Kidney glomerular epithelial cell (primary cell): ENCODE data around the gene SPIN4.
"Not testable (repeated sequence)": the region's sequence is repeated elsewhere in the genome, so short reads cannot be mapped to it uniquely, and the experiment has no call there.

Experiments
- DNase-seq: peaks from one replicate; lab custom pipeline; 2025; lab: John Stamatoyannopoulos, UW

SPIN4 gene

DNA sequence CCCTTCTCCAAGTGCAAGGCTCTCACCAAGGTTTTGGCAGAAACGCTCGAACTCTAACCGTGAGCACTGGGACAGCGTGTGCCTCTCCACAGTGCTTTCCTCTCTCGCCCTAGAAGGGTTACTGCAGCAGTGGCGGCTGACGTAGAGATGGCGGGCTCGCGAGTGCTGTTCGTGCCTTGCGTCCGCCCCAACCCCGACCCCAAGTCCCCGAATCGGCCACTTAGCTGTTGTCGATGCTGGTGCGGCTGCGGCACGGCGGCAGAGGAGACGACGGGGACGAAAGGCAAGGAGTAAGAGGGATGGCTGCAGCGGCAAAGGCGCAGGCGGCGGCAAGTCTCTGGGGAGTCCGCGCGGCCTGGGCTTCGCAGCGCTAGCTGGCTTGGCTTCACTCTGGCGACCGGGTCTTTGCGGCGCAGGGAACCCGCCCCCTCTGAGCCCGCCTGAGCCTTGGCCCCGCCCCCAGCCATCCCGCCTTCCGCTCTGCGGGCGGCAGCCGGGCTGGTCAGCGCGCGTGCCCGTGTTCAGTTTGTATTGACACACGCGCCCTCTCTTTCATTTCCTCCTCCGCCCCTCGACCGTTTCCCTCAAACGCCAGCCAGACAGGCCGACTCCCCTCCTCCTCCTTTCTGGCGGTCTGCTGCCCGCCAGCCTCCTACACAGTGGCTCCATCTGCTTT is at the start of gene SPIN4:
Gene SPIN4 (minus strand): TSS at position 392 of the 676 bp plus-strand sequence. CDS start 513 bp downstream, outside the sequence.
- DNase-seq: peak; percentile 47

DNA sequence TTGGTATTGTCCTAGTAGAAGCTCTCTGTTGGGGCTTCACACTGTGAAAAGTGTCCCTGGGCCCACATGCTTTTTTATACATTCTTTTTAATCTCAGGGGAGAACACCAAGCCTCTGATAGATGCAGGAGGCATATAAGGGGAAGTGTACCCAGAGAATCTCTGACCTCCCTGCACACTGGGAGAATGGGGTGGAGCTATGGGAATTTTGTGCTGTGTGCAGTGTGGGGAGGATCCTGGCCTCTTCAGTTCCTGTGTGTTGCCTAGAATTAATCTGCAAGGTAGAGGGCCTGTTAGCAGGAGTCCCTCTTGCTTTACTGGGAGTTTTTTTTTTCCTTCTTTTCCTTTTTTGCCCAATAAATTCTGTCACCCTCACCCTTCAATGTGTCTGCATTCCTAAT is 49.2 kb upstream of the SPIN4 start:
- no peak for DNase-seq

DNA sequence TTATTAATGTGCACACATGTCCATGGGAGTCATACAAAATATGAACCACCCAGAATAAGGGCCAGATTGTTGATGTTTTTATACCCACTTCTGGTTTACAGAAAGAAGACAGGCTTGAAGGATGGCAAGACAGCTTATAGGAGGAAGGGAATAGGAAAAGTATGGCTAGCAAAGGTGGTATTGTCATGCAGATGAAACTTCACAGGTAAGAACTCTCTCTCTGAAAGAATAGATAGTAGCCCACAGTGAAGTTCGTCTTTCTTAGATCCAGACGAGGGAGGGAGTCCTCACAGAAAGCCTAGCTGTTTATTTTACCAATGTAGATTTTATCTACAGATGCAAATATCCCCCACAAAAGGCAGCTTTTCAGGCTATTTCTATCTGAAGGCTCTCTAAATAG is 43.7 kb upstream of the SPIN4 start:
- no peak for DNase-seq

DNA sequence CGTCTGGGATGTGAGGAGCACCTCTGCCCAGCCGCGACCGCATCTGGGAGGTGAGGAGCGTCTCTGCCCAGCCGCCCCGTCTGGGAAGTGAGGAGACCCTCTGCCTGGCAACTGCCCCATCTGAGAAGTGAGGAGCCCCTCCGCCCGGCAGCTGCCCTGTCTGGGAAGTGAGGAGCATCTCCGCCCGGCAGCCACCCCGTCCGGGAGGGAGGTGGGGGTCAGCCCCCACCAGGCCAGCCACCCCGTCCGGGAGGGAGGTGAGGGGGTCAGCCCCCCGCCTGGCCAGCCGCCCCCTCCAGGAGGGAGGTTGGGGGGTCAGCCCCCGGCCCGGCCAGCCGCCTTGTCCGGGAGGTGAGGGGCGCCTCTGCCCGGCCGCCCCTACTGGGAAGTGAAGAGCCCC is 42.0 kb upstream of the SPIN4 start:
- not testable (repeated sequence) for DNase-seq

DNA sequence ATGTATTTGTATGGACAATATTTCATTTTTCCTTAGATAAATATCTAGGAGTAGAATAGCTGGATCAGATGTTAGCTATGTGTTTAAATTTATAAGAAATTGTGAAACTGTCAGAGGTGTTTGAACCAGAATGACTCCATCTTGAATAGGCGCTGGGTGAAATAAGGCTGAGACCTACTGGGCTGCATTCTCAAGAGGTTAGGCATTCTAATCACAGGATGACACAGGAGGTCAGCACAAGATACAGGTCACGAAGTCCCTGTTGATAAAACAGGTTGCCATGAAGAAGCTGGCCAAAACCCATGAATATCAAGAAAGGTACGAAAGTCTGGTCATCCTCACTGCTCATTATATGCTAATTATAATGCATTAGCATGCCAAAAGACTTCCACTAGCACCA is 36.3 kb upstream of the SPIN4 start:
- DNase-seq: no peak

DNA sequence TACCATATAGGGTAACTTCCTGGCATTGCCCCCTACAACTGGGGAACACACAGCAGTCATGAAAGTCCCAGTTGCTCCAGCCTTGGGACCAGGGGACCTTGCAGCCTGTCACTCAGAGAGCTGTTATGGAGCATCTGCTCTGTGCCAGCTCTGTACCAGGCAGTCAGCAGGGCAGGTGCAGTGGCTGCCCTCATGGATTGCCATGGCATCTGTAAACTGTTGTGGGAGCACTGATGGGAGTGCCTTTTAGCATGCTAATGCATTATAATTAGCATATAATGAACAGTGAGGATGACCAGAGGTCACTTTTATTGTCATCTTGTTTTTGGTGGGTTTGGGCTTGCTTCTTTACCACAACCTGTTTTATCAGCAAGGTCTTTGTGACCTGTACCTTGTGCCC is 33.1 kb upstream of the SPIN4 start:
- DNase-seq: not testable (repeated sequence)

DNA sequence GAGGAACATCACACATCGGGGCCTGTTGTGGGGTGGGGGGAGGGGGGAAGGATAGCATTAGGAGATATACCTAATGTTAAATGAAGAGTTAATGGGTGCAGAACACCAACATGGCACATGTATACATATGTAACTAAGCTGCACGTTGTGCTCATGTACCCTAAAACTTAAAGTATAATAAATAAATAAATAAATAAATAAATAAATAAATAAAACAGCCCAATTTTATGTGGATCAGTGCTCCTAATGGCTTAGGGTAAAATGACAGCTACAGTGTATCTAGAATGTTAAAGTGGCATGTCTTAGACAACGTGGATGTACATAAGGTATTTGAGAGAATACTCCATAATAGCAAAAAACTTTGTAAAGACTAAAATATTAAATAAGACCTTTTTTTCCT is 21.9 kb upstream of the SPIN4 start:
- not testable (repeated sequence) for DNase-seq

DNA sequence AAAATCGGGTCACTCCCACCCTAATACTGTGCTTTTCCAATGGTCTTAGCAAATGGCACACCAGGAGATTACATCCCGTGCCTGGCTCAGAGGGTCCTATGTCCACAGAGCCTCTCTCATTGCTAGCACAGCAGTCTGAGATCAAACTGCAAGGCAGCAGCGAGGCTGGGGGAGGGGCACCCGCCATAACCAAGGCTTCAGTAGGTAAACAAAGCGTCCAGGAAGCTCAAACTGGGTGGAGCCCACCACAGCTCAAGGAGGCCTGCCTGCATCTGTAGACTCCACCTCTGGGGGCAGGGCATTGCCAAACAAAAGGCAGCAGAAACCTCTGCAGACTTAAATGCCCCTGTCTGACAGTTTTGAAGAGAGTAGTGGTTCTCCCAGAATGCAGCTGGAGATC is 16.6 kb upstream of the SPIN4 start:
- not testable (repeated sequence) for DNase-seq

DNA sequence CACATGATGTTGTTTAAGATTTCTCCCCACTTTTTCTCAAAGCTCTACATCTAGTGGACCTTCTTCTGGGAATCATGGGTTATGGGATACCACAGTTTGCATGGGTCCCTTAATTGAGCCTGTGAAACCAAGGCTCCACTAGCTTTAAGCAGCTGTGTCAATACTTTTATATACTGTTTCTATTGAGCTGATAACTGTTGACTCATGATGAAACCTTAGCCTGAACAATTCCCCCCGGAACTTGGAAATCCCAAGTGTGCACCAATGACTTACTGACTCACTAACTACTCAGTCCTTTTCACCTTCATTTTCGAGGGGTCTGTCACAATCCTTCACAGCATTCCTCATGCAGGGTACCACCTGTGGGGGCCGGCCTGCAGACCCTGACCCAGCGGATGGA is 12.7 kb upstream of the SPIN4 start:
- DNase-seq: no peak

DNA sequence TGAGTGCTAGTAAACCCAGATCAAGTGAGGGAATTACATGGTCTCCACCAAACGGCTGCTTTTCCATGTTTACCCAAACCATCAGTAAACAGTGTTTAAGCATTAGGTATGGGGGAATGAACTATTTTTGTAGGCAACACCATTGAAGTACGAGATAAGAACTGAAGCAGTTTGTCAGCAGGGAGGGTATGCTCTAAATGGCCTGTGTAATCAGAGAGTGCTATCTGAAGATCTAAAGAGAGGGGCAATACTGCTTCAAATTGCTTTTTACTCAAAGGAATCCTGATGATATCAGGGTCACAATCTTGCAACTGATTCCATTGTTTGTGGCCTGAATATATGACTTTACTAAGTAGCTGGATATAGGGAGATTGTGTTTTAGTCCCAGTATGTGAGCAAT is 10.4 kb upstream of the SPIN4 start:
- no peak for DNase-seq

DNA sequence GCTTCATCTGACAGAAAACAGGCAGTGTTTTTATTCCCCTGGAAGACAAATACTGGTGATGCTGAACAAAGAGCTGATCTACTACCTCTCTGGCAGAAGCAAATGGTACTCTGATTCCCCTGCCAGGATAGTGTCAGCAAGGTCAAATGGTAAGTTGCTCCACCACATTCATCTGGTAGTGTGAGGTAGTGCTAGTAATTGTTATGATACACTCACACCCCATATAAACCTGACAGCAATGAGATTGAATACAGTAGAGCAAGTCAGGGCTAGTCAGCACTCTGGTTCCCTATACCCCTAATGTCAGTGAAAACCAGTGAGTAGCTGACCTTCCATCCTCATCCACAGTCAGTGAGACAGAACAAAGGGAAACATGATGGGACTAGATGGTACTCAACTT is 3.4 kb upstream of the SPIN4 start:
- no peak for DNase-seq

DNA sequence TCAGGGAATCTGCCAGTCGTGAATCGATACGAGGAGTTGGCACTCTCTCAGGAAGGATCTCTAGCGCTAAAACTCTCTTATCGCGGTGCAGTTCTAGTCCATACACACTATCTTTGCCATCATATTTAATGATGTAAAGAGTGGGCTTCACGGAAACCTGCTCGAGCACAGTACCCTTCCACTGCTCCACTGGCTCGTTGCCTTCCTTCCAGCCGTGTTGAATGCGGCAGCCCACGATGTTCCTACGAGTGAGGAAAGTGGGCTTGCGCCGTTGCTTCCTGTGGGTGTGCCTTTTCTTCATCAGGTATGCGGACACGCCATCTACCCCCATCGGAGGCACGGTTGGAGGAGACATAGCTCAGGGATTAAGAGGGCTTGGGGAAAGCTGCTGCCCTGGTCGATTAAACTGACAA is 661 bp downstream of the SPIN4 start:
- DNase-seq: no peak

DNA sequence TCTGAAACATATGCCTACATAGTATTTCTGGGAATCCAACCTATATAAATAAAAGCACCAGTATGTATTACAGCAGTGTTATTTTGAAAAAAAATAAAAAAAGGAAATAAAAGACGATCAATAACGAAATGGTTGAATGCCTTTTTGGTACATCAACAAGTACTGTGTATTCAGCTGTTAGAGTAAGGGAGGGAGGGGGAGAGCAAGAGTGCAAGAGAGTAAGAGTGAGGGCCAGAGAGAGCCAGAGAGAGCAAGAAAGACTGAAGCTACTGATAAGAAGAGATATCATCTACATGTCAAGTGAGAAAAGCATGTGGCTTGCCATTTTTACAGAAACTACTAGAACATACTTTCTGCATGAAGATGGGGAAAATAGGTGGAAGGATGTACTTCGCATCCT is 1.8 kb downstream of the SPIN4 start:
- DNase-seq: no peak

DNA sequence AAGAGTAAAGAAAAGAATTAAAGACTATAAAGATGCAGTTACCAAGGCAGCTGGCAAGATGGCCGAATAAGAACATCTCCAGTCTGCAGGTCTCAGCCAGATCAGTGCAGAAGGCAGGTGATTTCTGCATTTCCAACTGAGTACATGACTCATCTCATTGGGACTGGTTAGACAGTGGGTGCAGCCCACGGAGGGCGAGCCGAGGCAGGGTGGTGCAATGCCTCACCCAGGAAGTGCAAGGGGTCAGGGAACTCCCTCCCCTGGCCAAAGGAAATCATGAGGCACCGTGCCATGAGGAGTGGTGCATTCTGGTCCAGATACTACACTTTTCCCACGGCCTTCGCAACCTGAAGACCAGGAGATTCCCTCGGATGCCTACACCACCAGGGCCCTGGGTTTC is 20.5 kb downstream of the SPIN4 start:
- no peak for DNase-seq

DNA sequence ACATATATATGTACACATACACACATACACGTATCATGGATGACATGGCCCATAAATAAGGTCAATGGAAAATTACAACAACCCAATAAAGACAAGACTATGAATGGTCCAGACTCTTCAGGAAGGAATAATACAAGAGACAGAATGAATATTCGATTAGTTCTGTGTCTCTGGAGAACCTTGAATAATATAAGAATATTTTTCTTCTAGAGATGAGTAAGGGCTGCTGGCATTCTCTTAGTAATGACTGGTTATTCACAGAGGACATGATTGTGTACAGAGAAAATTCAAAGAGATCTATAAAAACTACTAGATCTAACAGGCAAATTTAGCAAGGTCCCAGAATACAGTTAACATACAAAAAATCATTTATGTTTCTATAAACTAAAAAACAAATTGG is 23.3 kb downstream of the SPIN4 start:
- no peak for DNase-seq

DNA sequence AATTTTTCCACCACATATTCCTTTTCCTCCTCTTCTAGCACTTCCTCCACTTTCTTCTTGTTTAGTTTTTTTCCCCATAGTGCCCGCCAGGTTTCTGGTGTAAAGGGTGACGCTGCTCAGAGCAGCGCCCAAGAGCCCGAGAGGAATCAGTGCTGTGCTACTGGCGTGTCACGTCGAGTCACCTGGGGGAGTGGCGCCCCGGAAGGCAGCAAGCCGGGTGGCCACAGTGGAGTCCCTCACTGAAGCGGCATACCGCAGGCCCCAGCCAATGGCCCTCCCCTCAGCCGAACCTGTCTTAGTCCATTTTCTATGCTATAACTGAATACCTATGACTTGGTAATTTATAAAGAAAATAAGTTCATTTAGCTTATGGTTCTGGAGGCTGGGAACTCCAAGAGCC is 51.5 kb downstream of the SPIN4 start:
- DNase-seq: no peak
